ENCODE measurements around the gene TTLL5. TPM values are rescaled to one million over a fixed set of nuclear protein-coding genes. Genes with fewer than 3 reads are reported as not detected.

The TTLL5 gene
- polyA plus RNA-seq, 3 donors: 4.2 to 7.2 (median 4.7) TPM

DNA sequence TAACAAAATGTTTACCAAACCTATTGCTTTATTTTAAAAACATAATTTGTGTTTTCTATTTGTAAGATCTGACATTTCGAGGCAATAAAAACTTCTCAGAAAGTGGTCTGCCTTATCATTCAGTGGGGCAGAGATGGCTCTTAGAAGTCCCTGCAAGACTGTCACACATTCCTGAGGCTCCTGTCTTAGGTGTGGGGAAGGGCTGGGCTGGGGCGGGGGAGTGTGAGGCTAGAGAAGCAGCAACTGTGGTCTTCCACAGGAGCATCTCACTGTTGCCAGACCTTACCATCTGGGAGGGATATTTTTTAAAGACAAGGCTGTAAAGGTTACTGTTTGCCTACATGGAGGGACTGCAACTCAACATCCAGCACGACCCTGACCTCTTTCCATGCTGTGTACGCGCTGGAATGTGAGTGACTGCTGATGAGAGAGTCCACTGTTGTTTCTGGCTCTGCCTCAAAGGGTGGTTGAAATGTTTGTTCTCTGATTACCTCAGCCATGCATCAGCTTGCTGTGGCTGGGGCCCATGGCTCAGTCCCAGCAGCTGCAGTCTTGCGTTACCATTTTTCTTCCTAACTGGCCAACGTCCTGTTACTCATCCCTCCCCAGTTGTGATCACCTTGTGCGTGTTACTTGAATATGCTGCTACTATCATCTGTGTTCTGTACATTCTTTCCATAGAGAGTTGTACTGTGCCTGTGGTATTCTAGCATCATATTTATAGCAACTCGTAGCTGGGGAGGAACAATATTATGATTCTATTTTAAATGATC, 12.8 kb upstream of the TTLL5 start:
- Histone ChIP-seq H3K4me2 (replicated peaks; ENCODE audit: extremely low read depth, low read length, poor library complexity, severe bottlenecking) (no peak overlapping the region), H3K27ac (ENCODE audit: low read depth in 1 of 2, low read length in 2 of 2) (no peak overlapping the region), H3K9ac (ENCODE audit: insufficient read depth, low read length, poor library complexity, severe bottlenecking) (no peak overlapping the region), H3K9me3 (replicated peaks in 1 of 2; ENCODE audit: control insufficient read depth in 1 of 2, insufficient read depth in 1 of 2, low read length in 2 of 2) (no peaks in the 10 kb centered on the region), H4K20me1 (ENCODE audit: insufficient read depth, low read length) (peaks cover 3% of the 10 kb centered on the region), H3K79me2 (ENCODE audit: insufficient read depth, low read length) (no peaks in the 10 kb centered on the region), H3K27me3 (ENCODE audit: control insufficient read depth in 2 of 2, insufficient read depth in 2 of 2, low read length in 2 of 2) (no peaks in the 10 kb centered on the region), H3K36me3 (replicated peaks in 1 of 2; ENCODE audit: control insufficient read depth in 1 of 2, insufficient read depth in 2 of 2, low read length in 2 of 2) (peaks cover 54 to 92% of the 10 kb centered on the region in 2 donors), H3K4me3 (replicated peaks in 1 of 3; ENCODE audit: low read depth in 2 of 3, low read length in 3 of 3) (no peak overlapping the region), H2AFZ (ENCODE audit: insufficient read depth, low read depth, low read length, poor library complexity, severe bottlenecking) (no peak overlapping the region), H3K4me1 (ENCODE audit: control insufficient read depth in 1 of 2, insufficient read depth in 2 of 2, low read length in 2 of 2) (no peaks in the 10 kb centered on the region)
- intact Hi-C loops (cut with micrococcal nuclease): no loop called here
- DNase-seq: no peak
- H3K27me3 Mint-ChIP-seq (ENCODE audit: low read depth in 3 of 3): no peaks in the 10 kb centered on the region
- no peaks in the 10 kb centered on the region for H3K9me3 Mint-ChIP-seq
- WGBS (ENCODE audit: insufficient coverage): 100% methylated on average over 3 of the region's 9 CpGs
- H3K27ac Mint-ChIP-seq: peak overlapping the region in 1 of 7 donors; percentile 31
- peaks cover 3% of the 10 kb centered on the region for H3K4me1 Mint-ChIP-seq
- H3K4me3 Mint-ChIP-seq: no peak overlapping the region
- TF ChIP-seq, protein P1, sequence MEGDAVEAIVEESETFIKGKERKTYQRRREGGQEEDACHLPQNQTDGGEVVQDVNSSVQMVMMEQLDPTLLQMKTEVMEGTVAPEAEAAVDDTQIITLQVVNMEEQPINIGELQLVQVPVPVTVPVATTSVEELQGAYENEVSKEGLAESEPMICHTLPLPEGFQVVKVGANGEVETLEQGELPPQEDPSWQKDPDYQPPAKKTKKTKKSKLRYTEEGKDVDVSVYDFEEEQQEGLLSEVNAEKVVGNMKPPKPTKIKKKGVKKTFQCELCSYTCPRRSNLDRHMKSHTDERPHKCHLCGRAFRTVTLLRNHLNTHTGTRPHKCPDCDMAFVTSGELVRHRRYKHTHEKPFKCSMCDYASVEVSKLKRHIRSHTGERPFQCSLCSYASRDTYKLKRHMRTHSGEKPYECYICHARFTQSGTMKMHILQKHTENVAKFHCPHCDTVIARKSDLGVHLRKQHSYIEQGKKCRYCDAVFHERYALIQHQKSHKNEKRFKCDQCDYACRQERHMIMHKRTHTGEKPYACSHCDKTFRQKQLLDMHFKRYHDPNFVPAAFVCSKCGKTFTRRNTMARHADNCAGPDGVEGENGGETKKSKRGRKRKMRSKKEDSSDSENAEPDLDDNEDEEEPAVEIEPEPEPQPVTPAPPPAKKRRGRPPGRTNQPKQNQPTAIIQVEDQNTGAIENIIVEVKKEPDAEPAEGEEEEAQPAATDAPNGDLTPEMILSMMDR (IDR thresholded peaks at IDR 0.05): no peak
- peaks cover 65 to 93% of the 10 kb centered on the region in 2 donors for H3K36me3 Mint-ChIP-seq

DNA sequence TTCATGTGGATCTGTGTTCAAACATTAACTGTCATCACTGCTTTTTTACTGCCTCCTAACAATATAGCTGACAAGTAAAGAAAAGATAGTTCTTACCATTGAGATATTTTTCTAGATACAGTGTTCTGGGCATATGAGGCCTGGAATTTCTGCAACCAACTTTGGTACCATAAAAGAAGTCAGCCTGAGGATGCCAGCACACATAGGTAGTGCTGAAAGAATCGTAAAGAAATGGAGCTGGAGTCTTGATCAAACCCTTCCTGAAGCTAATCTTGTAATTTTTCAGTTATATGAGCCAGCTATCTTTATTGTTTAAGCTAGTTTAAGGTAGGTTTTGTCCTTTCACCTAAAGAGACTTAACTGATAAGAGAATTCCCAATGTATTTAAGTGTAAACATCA, 11.7 kb upstream of the TTLL5 start:
- Histone ChIP-seq H2AFZ (ENCODE audit: insufficient read depth, low read depth, low read length, poor library complexity, severe bottlenecking) (no peak overlapping the region), H3K4me2 (replicated peaks; ENCODE audit: extremely low read depth, low read length, poor library complexity, severe bottlenecking) (no peak overlapping the region), H3K4me1 (ENCODE audit: control insufficient read depth in 1 of 2, insufficient read depth in 2 of 2, low read length in 2 of 2) (no peaks in the 10 kb centered on the region), H3K27ac (ENCODE audit: low read depth in 1 of 2, low read length in 2 of 2) (no peak overlapping the region), H3K9me3 (replicated peaks in 1 of 2; ENCODE audit: control insufficient read depth in 1 of 2, insufficient read depth in 1 of 2, low read length in 2 of 2) (no peaks in the 10 kb centered on the region), H3K4me3 (replicated peaks in 1 of 3; ENCODE audit: low read depth in 2 of 3, low read length in 3 of 3) (no peak overlapping the region), H3K9ac (ENCODE audit: insufficient read depth, low read length, poor library complexity, severe bottlenecking) (no peak overlapping the region), H3K27me3 (ENCODE audit: control insufficient read depth in 2 of 2, insufficient read depth in 2 of 2, low read length in 2 of 2) (no peaks in the 10 kb centered on the region), H3K79me2 (ENCODE audit: insufficient read depth, low read length) (no peaks in the 10 kb centered on the region), H3K36me3 (replicated peaks in 1 of 2; ENCODE audit: control insufficient read depth in 1 of 2, insufficient read depth in 2 of 2, low read length in 2 of 2) (peaks cover 52 to 82% of the 10 kb centered on the region in 2 donors), H4K20me1 (ENCODE audit: insufficient read depth, low read length) (peaks cover 3% of the 10 kb centered on the region)
- WGBS (ENCODE audit: insufficient coverage): 100% methylated on average over 1 of the region's 1 CpG
- Mint-ChIP-seq H3K27ac (no peak overlapping the region), H3K4me1 (peaks cover 3% of the 10 kb centered on the region), H3K27me3 (ENCODE audit: low read depth in 3 of 3) (no peaks in the 10 kb centered on the region), H3K36me3 (peaks cover 61 to 83% of the 10 kb centered on the region in 2 donors), H3K4me3 (no peak overlapping the region), H3K9me3 (no peaks in the 10 kb centered on the region)
- intact Hi-C loops (cut with micrococcal nuclease): no loop called here
- no peak for DNase-seq
- TF ChIP-seq, protein P1 (IDR thresholded peaks at IDR 0.05): no peak

Data from CD14-positive monocyte (primary cell).